Muscle layer of duodenum (tissue), 2 donors: ENCODE results near the gene IGFBP4.
A peak's percentile ranks its signal among the peaks of the same experiment; 100 is the strongest.

ENCODE experiments used
- H3K27ac ChIP-seq: one replicate; pipeline ENCODE4 v1.7.0; 2013; ENCODE audit warnings: mild to moderate bottlenecking, low read length
- H3K27me3 ChIP-seq: one replicate; pipeline ENCODE4 v1.7.0; 2013; ENCODE audit warnings: low read depth, mild to moderate bottlenecking, control low read depth, low read length
- H3K36me3 ChIP-seq, 2 donors: one replicate each; pipeline ENCODE4 v1.7.0; 2013; ENCODE audit warnings: low read length in 2 of 2, control low read depth in 1 of 2, mild to moderate bottlenecking in 1 of 2; ENCODE audit not compliant: insufficient read depth in 2 of 2, control insufficient read depth in 1 of 2
- H3K4me1 ChIP-seq, 2 donors: one replicate each; pipeline ENCODE4 v1.7.0; 2013; ENCODE audit warnings: low read length in 2 of 2, mild to moderate bottlenecking in 2 of 2, control low read depth in 1 of 2, moderate library complexity in 1 of 2; ENCODE audit not compliant: insufficient read depth in 2 of 2, control insufficient read depth in 1 of 2
- H3K4me3 ChIP-seq, 2 donors: one replicate each; pipeline ENCODE4 v1.7.0; 2013; ENCODE audit warnings: low read length in 2 of 2, low read depth in 1 of 2, mild to moderate bottlenecking in 1 of 2
- H3K9me3 ChIP-seq, 2 donors: one replicate each; pipeline ENCODE4 v1.7.0; 2013; ENCODE audit warnings: low read length in 2 of 2, control low read depth in 1 of 2, mild to moderate bottlenecking in 1 of 2; ENCODE audit not compliant: control insufficient read depth in 1 of 2
- donor health status: healthy.

The IGFBP4 gene

GRCh38 chr17:40497695-40498094, 54.4 kb downstream of the IGFBP4 start:
- Histone ChIP-seq H3K9me3 (no peaks in the 10 kb centered on the region), H3K4me1 (peaks cover 8 to 20% of the 10 kb centered on the region in 2 donors), H3K36me3 (no peaks in the 10 kb centered on the region), H3K27me3 (no peaks in the 10 kb centered on the region), H3K27ac (no peak overlapping the region), H3K4me3 (no peak overlapping the region)

GRCh38 chr17:40498281-40499084, 55.2 kb downstream of the IGFBP4 start:
- Histone ChIP-seq H3K9me3 (no peaks in the 10 kb centered on the region), H3K36me3 (no peaks in the 10 kb centered on the region), H3K27ac (no peak overlapping the region), H3K4me1 (peaks cover 8 to 20% of the 10 kb centered on the region in 2 donors), H3K4me3 (no peak overlapping the region), H3K27me3 (no peaks in the 10 kb centered on the region)

GRCh38 chr17:40499551-40500189, 56.4 kb downstream of the IGFBP4 start:
- peaks cover 8 to 20% of the 10 kb centered on the region in 2 donors for H3K4me1 ChIP-seq
- H3K27me3 ChIP-seq, result no peaks in the 10 kb centered on the region
- peaks cover 0 to 2% of the 10 kb centered on the region in 2 donors for H3K9me3 ChIP-seq
- peak overlapping the region; percentile 27 for H3K27ac ChIP-seq
- no peaks in the 10 kb centered on the region for H3K36me3 ChIP-seq
- peak overlapping the region in 1 of 2 donors; percentile 47 for H3K4me3 ChIP-seq

GRCh38 chr17:40500190-40500589, 56.9 kb downstream of the IGFBP4 start:
- Histone ChIP-seq H3K27me3 (no peaks in the 10 kb centered on the region), H3K9me3 (peaks cover 0 to 2% of the 10 kb centered on the region in 2 donors), H3K36me3 (no peaks in the 10 kb centered on the region), H3K4me3 (peak overlapping the region in 1 of 2 donors; percentile 47), H3K27ac (peak overlapping the region; percentile 27), H3K4me1 (peaks cover 8 to 20% of the 10 kb centered on the region in 2 donors)

GRCh38 chr17:40500709-40501108, 57.5 kb downstream of the IGFBP4 start:
- Histone ChIP-seq H3K9me3 (peaks cover 0 to 2% of the 10 kb centered on the region in 2 donors), H3K27ac (no peak overlapping the region), H3K4me3 (no peak overlapping the region), H3K4me1 (peaks cover 8 to 20% of the 10 kb centered on the region in 2 donors), H3K27me3 (no peaks in the 10 kb centered on the region), H3K36me3 (no peaks in the 10 kb centered on the region)

GRCh38 chr17:40501499-40501911, 58.3 kb downstream of the IGFBP4 start, which contains the start of gene TNS4:
Gene TNS4 (minus strand): TSS chr17:40501623. CDS start chr17:40496425, 5,198 bp downstream.
- Histone ChIP-seq H3K27ac (no peak within 1 kb of the TSS), H3K36me3 (no peaks in the 10 kb centered on the region), H3K27me3 (no peaks in the 10 kb centered on the region), H3K4me3 (no peak within 1 kb of the TSS), H3K4me1 (peaks cover 8 to 20% of the 10 kb centered on the region in 2 donors), H3K9me3 (peaks cover 0 to 2% of the 10 kb centered on the region in 2 donors)

- Histone ChIP-seq H3K4me1 (peaks cover 8 to 20% of the 10 kb centered on the region in 2 donors), H3K27me3 (no peaks in the 10 kb centered on the region), H3K36me3 (no peaks in the 10 kb centered on the region), H3K27ac (no peak overlapping the region), H3K9me3 (peaks cover 0 to 2% of the 10 kb centered on the region in 2 donors), H3K4me3 (no peak overlapping the region)
These were observed 59.5 kb downstream of the IGFBP4 start for GRCh38 chr17:40502716-40503115.

GRCh38 chr17:40503154-40503553, 59.9 kb downstream of the IGFBP4 start:
- Histone ChIP-seq H3K27me3 (no peaks in the 10 kb centered on the region), H3K27ac (no peak overlapping the region), H3K4me1 (peaks cover 8 to 16% of the 10 kb centered on the region in 2 donors), H3K36me3 (no peaks in the 10 kb centered on the region), H3K4me3 (no peak overlapping the region), H3K9me3 (peaks cover 0 to 2% of the 10 kb centered on the region in 2 donors)

GRCh38 chr17:40506786-40507185, 63.5 kb downstream of the IGFBP4 start:
- Histone ChIP-seq H3K27me3 (no peaks in the 10 kb centered on the region), H3K4me1 (no peaks in the 10 kb centered on the region), H3K27ac (no peak overlapping the region), H3K36me3 (no peaks in the 10 kb centered on the region), H3K4me3 (no peak overlapping the region), H3K9me3 (peaks cover 0 to 2% of the 10 kb centered on the region in 2 donors)
